ENCODE results near the gene ATR. TPM values are rescaled to one million over a fixed set of nuclear protein-coding genes. Genes with fewer than 3 reads are reported as not detected.

The ATR gene
- total RNA-seq, 1 experiment from 2014 or later = 24.7 TPM

DNA sequence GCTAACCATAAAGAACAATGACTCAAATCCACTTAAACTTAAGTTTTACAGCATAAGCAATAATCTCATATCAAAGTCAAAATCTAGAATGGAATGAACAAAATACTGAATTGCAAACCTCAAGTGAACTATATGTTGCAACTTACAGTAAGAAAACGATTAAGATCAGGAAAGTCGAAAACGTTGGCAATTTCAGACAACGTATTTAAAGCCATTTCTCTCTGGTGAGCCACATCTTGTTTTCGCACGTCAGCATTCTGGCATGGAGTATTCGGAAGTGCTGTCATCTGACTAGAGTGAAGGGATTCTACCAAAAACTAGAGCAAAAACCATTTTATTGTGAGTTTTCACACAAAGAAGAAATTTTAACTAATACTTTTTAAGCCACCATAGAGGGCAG, 28.5 kb downstream of the ATR start:
- ChIA-PET CTCF (no interaction called here), POLR2A (no interaction called here), RAD21 (ENCODE audit: low non-redundant PET in 1 of 2, low total read pairs in 2 of 2, uncharacterized antibody in 2 of 2, unreplicated experiment in 2 of 2) (no interaction called here)
- Histone ChIP-seq H3K79me2 (ENCODE audit: insufficient read depth, low read length) (no peaks in the 10 kb centered on the region), H3K4me3 (replicated peaks in 1 of 2; ENCODE audit: low read depth in 1 of 2, low read length in 2 of 2) (no peak overlapping the region), H3K9ac (ENCODE audit: low read length) (no peak overlapping the region), H3K9me2 (ENCODE audit: insufficient read depth) (no peaks in the 10 kb centered on the region), H2AFZ (ENCODE audit: low read depth, low read length, poor library complexity, severe bottlenecking) (no peak overlapping the region), H3K9me3 (ENCODE audit: control insufficient read depth in 1 of 2, insufficient read depth in 1 of 2, low read depth in 1 of 2, low read length in 2 of 2) (no peaks in the 10 kb centered on the region), H4K20me1 (ENCODE audit: insufficient read depth) (0 out of 2 replicates have a peak, but pooled peaks cover 2% of the 10 kb centered on the region), H3K4me1 (ENCODE audit: control insufficient read depth in 1 of 2, insufficient read depth in 2 of 2, low read length in 2 of 2) (no peaks in the 10 kb centered on the region), H3K36me3 (ENCODE audit: control insufficient read depth in 1 of 2, insufficient read depth in 2 of 2, low read length in 2 of 2) (peaks cover 5 to 19% of the 10 kb centered on the region in 2 experiments; a peak in 3 of 4 replicates), H3K27ac (ENCODE audit: low read depth, low read length) (no peak overlapping the region), H3K27me3 (ENCODE audit: insufficient read depth, low read length) (no peaks in the 10 kb centered on the region), H3K4me2 (ENCODE audit: low read length) (no peak overlapping the region)
- ATAC-seq (no peak), DNase-seq (ENCODE audit: low read depth, low spot score) (no peak)
- intact Hi-C loops (cut with micrococcal nuclease) = no loop called here
- TF ChIP-seq, protein P1, sequence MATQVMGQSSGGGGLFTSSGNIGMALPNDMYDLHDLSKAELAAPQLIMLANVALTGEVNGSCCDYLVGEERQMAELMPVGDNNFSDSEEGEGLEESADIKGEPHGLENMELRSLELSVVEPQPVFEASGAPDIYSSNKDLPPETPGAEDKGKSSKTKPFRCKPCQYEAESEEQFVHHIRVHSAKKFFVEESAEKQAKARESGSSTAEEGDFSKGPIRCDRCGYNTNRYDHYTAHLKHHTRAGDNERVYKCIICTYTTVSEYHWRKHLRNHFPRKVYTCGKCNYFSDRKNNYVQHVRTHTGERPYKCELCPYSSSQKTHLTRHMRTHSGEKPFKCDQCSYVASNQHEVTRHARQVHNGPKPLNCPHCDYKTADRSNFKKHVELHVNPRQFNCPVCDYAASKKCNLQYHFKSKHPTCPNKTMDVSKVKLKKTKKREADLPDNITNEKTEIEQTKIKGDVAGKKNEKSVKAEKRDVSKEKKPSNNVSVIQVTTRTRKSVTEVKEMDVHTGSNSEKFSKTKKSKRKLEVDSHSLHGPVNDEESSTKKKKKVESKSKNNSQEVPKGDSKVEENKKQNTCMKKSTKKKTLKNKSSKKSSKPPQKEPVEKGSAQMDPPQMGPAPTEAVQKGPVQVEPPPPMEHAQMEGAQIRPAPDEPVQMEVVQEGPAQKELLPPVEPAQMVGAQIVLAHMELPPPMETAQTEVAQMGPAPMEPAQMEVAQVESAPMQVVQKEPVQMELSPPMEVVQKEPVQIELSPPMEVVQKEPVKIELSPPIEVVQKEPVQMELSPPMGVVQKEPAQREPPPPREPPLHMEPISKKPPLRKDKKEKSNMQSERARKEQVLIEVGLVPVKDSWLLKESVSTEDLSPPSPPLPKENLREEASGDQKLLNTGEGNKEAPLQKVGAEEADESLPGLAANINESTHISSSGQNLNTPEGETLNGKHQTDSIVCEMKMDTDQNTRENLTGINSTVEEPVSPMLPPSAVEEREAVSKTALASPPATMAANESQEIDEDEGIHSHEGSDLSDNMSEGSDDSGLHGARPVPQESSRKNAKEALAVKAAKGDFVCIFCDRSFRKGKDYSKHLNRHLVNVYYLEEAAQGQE (IDR thresholded peaks at IDR 0.05; ENCODE audit: low read depth) = no peak
- no peak for TF ChIP-seq CEBPB (IDR thresholded peaks at IDR 0.05; ENCODE audit: low read depth)
- TF ChIP-seq, protein P2, sequence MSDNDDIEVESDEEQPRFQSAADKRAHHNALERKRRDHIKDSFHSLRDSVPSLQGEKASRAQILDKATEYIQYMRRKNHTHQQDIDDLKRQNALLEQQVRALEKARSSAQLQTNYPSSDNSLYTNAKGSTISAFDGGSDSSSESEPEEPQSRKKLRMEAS (IDR thresholded peaks at IDR 0.05) = no peak
- BruUV-seq (replicated peaks) = no TSS peak

- H3K9me3 ChIP-seq (ENCODE audit: control insufficient read depth in 1 of 2, insufficient read depth in 1 of 2, low read depth in 1 of 2, low read length in 2 of 2) = no peaks in the 10 kb centered on the region
- no peaks in the 10 kb centered on the region for H3K4me1 ChIP-seq (ENCODE audit: control insufficient read depth in 1 of 2, insufficient read depth in 2 of 2, low read length in 2 of 2)
- no peaks in the 10 kb centered on the region for H4K20me1 ChIP-seq (ENCODE audit: insufficient read depth)
- H3K36me3 ChIP-seq (ENCODE audit: control insufficient read depth in 1 of 2, insufficient read depth in 2 of 2, low read length in 2 of 2) = no peaks in the 10 kb centered on the region; a peak in 1 of 4 replicates
- H3K4me2 ChIP-seq (ENCODE audit: low read length) = no peak overlapping the region
- TF ChIP-seq, protein P2 (IDR thresholded peaks at IDR 0.05) = no peak
- POLR2A ChIA-PET = no interaction called here
- H3K79me2 ChIP-seq (ENCODE audit: insufficient read depth, low read length) = no peaks in the 10 kb centered on the region
- CTCF ChIA-PET = no interaction called here
- H3K4me3 ChIP-seq (replicated peaks in 1 of 2; ENCODE audit: low read depth in 1 of 2, low read length in 2 of 2) = no peak overlapping the region
- H3K9ac ChIP-seq (ENCODE audit: low read length) = no peak overlapping the region
- no peak overlapping the region for H3K27ac ChIP-seq (ENCODE audit: low read depth, low read length)
- no TSS peak for BruUV-seq (replicated peaks)
- no peaks in the 10 kb centered on the region for H3K27me3 ChIP-seq (ENCODE audit: insufficient read depth, low read length)
- ATAC-seq = no peak
- RAD21 ChIA-PET (ENCODE audit: low non-redundant PET in 1 of 2, low total read pairs in 2 of 2, uncharacterized antibody in 2 of 2, unreplicated experiment in 2 of 2) = no interaction called here
- H2AFZ ChIP-seq (ENCODE audit: low read depth, low read length, poor library complexity, severe bottlenecking) = no peak overlapping the region
- intact Hi-C loops (cut with micrococcal nuclease) = no loop called here
- no peak for DNase-seq (ENCODE audit: low read depth, low spot score)
- no peaks in the 10 kb centered on the region for H3K9me2 ChIP-seq (ENCODE audit: insufficient read depth)
These were observed 35.2 kb downstream of the ATR start for GRCh38 chr3:142543307-142543706.

Data from HCT116 (cell line).